GM19372 (cell line): ENCODE results near the gene PJA2.
"Not testable (repeated sequence)": the region's sequence is repeated elsewhere in the genome, so short reads cannot be mapped to it uniquely, and the experiment has no call there.

ENCODE experiments used
- ATAC-seq: cut with Tn5 transposase; IDR thresholded peaks from one replicate; pipeline ENCODE4 v1.9.1; 2021; ENCODE audit warnings: mild to moderate bottlenecking, low read depth, moderate library complexity; ENCODE audit not compliant: unreplicated experiment

Gene PJA2

DNA sequence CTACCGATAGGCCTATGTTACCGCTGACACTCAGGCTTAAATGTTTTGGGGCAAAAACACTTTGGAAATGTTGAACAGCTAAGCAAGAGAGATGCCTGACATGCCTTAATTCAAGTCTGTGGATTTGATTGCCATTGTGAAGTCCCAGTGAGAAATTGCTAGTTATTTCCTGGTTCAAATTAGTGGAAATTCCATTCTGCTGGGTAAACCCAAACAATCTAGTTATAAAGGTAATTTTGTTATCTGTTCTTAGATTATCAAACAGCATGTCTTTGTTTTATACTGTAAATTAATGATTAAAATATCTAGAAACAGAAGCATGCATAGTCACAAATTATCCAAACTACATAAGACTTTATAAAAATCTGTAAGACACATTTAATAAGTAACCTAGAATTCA, 96.6 kb downstream of the PJA2 start:
- ATAC-seq = no peak

GRCh38 chr5:109312695-109313094, 97.1 kb downstream of the PJA2 start:
- no peak for ATAC-seq

GRCh38 chr5:109310315-109310714, 99.5 kb downstream of the PJA2 start:
- ATAC-seq = no peak

DNA sequence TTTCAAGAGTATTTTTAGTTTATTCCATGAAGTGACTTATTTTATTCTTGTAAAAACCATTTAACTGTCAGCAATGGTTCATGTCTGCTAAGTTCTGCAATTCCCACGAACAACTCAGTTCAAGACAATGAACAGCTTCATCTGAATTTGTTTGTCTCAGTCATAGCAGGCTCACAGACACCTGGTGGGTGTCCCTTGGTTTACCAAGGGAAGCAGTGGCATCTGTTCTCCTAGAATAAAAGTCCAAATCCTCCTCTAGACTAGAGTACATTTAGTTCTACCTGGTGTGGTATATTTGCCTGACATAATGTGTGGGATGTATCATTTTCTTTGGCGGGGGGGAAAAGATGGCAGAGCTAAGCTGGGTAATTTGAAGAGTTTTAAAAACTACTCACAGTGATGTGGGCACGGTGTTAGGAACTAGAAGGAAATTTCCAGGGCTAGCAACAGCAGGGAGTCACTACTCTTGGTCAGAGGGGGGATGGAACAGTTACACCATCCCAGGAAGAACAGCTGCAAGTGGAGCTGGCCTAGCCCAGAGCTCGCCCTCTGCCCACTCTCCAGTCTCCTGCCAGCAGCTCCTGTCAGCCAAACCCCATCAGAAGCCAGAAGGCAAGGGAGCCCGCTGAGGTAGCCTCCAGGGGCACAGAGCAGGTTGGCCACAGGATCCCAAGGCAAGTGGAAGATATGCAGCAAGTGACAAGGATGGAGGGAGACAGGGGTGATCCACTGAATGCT, 100.3 kb downstream of the PJA2 start:
- ATAC-seq = no peak

- no peak for ATAC-seq
Measured at GRCh38 chr5:109307951-109308350, 101.8 kb downstream of the PJA2 start.

- ATAC-seq = no peak
Measured at GRCh38 chr5:109307456-109307855, 102.3 kb downstream of the PJA2 start.

- no peak for ATAC-seq
Measured at GRCh38 chr5:109305352-109305751, 104.4 kb downstream of the PJA2 start.

- no peak for ATAC-seq
Measured at GRCh38 chr5:109304309-109304708, 105.5 kb downstream of the PJA2 start.

- ATAC-seq = no peak
Measured at GRCh38 chr5:109300367-109300766, 109.4 kb downstream of the PJA2 start.

DNA sequence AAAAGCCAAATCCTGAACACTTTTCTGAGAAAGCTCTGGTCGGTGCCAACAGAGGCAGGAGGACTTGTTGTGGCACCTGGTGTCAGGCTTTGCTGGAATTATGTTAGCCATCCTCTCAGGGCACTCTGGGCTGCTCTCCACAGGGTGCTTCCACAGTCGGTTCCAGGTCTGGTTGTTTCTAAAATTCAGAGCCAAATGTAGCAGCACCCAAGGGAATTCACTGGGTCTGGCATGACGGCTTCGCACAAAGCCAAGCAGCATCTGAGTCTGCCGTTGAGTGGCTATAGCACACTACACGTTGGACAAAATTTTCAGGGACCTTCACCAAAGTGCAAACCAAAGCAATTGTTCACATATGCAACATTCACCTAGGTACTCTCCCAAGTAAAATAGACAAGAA, 110.2 kb downstream of the PJA2 start:
- ATAC-seq = no peak

DNA sequence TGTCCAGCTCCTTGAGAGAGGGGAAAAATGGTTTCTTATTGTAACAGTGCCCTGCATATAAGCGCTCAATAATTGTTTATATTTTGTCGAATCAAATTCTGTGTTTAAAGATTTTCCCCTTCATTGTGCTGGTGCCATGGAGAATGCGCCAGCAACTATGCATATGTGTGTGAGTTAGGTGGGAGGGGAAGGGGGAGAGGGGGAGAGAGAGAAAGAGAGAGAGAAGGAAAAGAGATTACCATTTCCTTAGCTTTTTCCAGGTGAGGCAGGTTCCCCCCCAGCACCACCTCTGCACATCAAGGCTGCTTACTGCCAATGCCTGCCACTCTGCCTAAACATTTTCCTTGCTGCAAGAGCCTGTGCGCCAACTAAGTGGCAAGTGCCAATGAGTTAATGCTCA, 111.0 kb downstream of the PJA2 start:
- no peak for ATAC-seq

GRCh38 chr5:109297900-109298299, 111.9 kb downstream of the PJA2 start:
- ATAC-seq = no peak

GRCh38 chr5:109291090-109291489, 118.7 kb downstream of the PJA2 start:
- no peak for ATAC-seq

DNA sequence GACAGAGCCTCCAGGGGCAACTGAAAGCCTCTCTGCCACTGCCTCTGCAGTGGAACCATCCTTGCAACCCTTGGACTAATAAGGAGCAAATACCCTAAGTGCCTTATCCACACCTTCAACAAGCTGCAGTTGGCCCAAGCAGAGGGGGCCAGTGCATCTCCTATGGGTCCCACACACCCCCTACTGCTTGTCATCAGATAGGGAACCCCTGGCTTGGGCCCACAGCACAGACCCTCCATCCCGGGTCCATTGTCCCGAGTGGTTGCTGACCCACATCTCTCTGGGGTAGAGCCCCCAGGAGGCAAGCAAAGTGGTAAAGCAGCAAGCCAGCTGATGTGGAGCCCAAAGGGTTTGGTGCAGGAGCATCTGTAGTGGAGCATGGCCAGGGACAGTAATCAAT, 119.5 kb downstream of the PJA2 start:
- ATAC-seq = no peak

DNA sequence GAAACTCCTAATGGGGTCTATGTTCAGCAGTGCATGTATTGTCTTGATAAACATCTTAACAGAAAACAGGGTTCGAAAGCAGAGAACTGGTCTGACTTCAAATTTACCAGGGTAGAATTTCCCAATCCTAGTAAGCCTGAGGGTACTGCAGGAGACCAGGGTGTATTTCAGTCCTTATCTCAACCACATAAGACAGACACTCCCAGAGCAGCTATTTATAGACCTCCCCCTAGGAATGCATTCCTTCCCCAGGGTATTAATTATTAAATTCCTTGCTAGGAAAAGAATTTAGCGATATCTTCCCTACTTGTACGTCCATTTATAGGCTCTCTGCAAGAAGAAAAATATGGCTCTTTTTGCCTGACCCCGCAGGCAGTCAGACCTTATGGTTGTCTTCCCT, 123.1 kb downstream of the PJA2 start:
- ATAC-seq = not testable (repeated sequence)
